Naive thymus-derived CD4-positive, alpha-beta T cell (primary cell): ENCODE results near the gene TIMELESS. TPM values are rescaled to one million over a fixed set of nuclear protein-coding genes. Genes with fewer than 3 reads are reported as not detected.

ENCODE experiments used
- ATAC-seq: fragments of 150-1000 bp; cut with Tn5 transposase; 2 replicates; pipeline ENCODE4 v1.10.0; 2021; ENCODE audit warnings: mild to moderate bottlenecking, moderate library complexity
- CTCF ChIA-PET: fragments of 350-600 bp; sonication (Branson Sonifier 250); formaldehyde crosslinking; loops from one replicate; lab custom pipeline; 2021; ENCODE audit warnings: antibody characterized with exemption; lab: Charles Lee
- POLR2A ChIA-PET: fragments of 350-600 bp; sonication (Branson Sonifier 250); formaldehyde crosslinking; loops from one replicate; lab custom pipeline; 2021; ENCODE audit warnings: antibody characterized with exemption, inconsistent platforms; lab: Charles Lee
- DNase-seq, 9 donors: peaks; one replicate each; pipeline versions ENCODE4 v3.0.0 to v3.0.0-alpha.2; 2020 to 2022; ENCODE audit warnings: mixed read lengths in 1 of 9
- H3K27ac ChIP-seq: one replicate; pipeline ENCODE4 v1.7.0; 2013; ENCODE audit warnings: mild to moderate bottlenecking, low read depth, low read length, moderate library complexity
- H3K27me3 ChIP-seq, 2 donors: one replicate each; pipeline ENCODE4 v1.7.0; 2013; ENCODE audit warnings: low read length in 2 of 2, mild to moderate bottlenecking in 2 of 2, moderate library complexity in 2 of 2; ENCODE audit not compliant: control insufficient read depth in 2 of 2, insufficient read depth in 2 of 2
- H3K36me3 ChIP-seq, 3 experiments: 1 replicate in 2 of 3; 2 replicates in 1 of 3; pipeline ENCODE4 v1.7.0; 2013; ENCODE audit warnings: low read length in 3 of 3, mild to moderate bottlenecking in 3 of 3, moderate library complexity in 1 of 3; ENCODE audit not compliant: insufficient read depth in 3 of 3, control insufficient read depth in 2 of 3
- H3K4me1 ChIP-seq, 2 donors: one replicate each; pipeline ENCODE4 v1.7.0; 2013; ENCODE audit warnings: low read length in 2 of 2, mild to moderate bottlenecking in 2 of 2, moderate library complexity in 1 of 2; ENCODE audit not compliant: control insufficient read depth in 2 of 2, insufficient read depth in 2 of 2
- H3K4me3 ChIP-seq: 2 replicates; pipeline ENCODE4 v1.7.0; 2013; ENCODE audit warnings: mild to moderate bottlenecking, low read length
- H3K9me3 ChIP-seq, 3 experiments: 1 replicate in 2 of 3; 2 replicates in 1 of 3; pipeline ENCODE4 v1.7.0; 2013; ENCODE audit warnings: low read length in 3 of 3; ENCODE audit not compliant: control insufficient read depth in 2 of 3
- H3K27ac Mint-ChIP-seq, 9 donors: one replicate each; pipeline ENCODE4 v1.8.0; 2020 to 2022; ENCODE audit warnings: mixed read lengths in 9 of 9, mild to moderate bottlenecking in 8 of 9, moderate library complexity in 5 of 9, inconsistent platforms in 2 of 9
- H3K27me3 Mint-ChIP-seq, 5 donors: one replicate each; pipeline ENCODE4 v1.8.0; 2021 to 2022; ENCODE audit warnings: mixed read lengths in 5 of 5, mild to moderate bottlenecking in 1 of 5
- H3K36me3 Mint-ChIP-seq, 5 donors: one replicate each; pipeline ENCODE4 v1.8.0; 2020 to 2022; ENCODE audit warnings: mixed read lengths in 5 of 5, mild to moderate bottlenecking in 3 of 5, inconsistent platforms in 1 of 5
- H3K4me1 Mint-ChIP-seq, 7 donors: one replicate each; pipeline ENCODE4 v1.8.0; 2020 to 2022; ENCODE audit warnings: mixed read lengths in 7 of 7, mild to moderate bottlenecking in 3 of 7, inconsistent platforms in 1 of 7
- H3K4me3 Mint-ChIP-seq, 10 donors: one replicate each; pipeline ENCODE4 v1.8.0; 2020 to 2022; ENCODE audit warnings: mild to moderate bottlenecking in 10 of 10, mixed read lengths in 10 of 10, moderate library complexity in 6 of 10, inconsistent platforms in 2 of 10
- H3K9me3 Mint-ChIP-seq, 11 donors: one replicate each; pipeline ENCODE4 v1.8.0; 2020 to 2022; ENCODE audit warnings: mixed read lengths in 11 of 11, mild to moderate bottlenecking in 4 of 11, inconsistent platforms in 1 of 11, moderate library complexity in 1 of 11
- intact Hi-C, 2 donors: fragments of 100-400 bp; cut with micrococcal nuclease; formaldehyde crosslinking; loops; one replicate each; pipeline ENCODE4 v1.15.1; 2023
- polyA plus RNA-seq, 2 donors: library from polyadenylated mRNA; unstranded; fragments of 300-500 nt; fragmentation: Illumina TruSeq; gene quantifications; one replicate each; pipeline ENCODE4 v1.2.3, GENCODE V29; 2021
- total RNA-seq, 6 experiments: library from RNA in 5 of 6; stranded (reverse) in 5 of 6; gene quantifications; 1 replicate in 5 of 6; 2 replicates in 1 of 6; pipeline ENCODE4 v1.2.3 and lab custom pipeline; 2021 to 2026

Gene TIMELESS
- total and polyA plus RNA-seq, 7 experiments from 2014 or later = 2.7 to 42.3 (median 4.6) TPM

- DNase-seq (peak in 1 of 9 donors; percentile 32), ATAC-seq (no peak)
- H3K4me1 ChIP-seq = peaks cover 12 to 17% of the 10 kb centered on the region in 2 donors
- H3K36me3 Mint-ChIP-seq = peaks cover 0 to 9% (median 0%) of the 10 kb centered on the region in 5 donors
- H3K9me3 ChIP-seq = no peaks in the 10 kb centered on the region
- no peaks in the 10 kb centered on the region for H3K9me3 Mint-ChIP-seq
- H3K4me1 Mint-ChIP-seq = peaks cover 6 to 49% (median 23%) of the 10 kb centered on the region in 7 donors
- CTCF ChIA-PET = interaction anchor here (1.0 to 2.2 kb wide), 4 partner anchors 153 to 351 kb away, joined by 3 to 6 read pairs (median 4); partner anchors contain the start of genes CNPY2, RNF41 and ZC3H10
- H3K4me3 ChIP-seq = peak overlapping the region; percentile 99
- POLR2A ChIA-PET = interaction anchor here (0.9 to 3.3 kb wide), 18 partner anchors 8 to 642 kb away, joined by 3 to 16 read pairs (median 4); partner anchors contain the start of genes CNPY2, IL23A, RNF41 and RPL41
- H3K4me3 Mint-ChIP-seq = peak overlapping the region; percentile 90 to 99 (median 97)
- intact Hi-C loops = loop anchor here in 1 of 2 donors (2.0 to 5.0 kb wide), 2 partner anchors 20 to 218 kb away; partner anchors contain the start of genes GLS2 and PTGES3
- H3K27ac ChIP-seq = peak overlapping the region; percentile 87
- no peaks in the 10 kb centered on the region for H3K27me3 ChIP-seq
- peak overlapping the region; percentile 92 to 99 (median 98) for H3K27ac Mint-ChIP-seq
- no peaks in the 10 kb centered on the region for H3K27me3 Mint-ChIP-seq
- peaks cover 0 to 12% (median 0%) of the 10 kb centered on the region in 3 experiments for H3K36me3 ChIP-seq
These were observed 20.0 kb upstream of the TIMELESS start for GRCh38 chr12:56469007-56469930.

GRCh38 chr12:56468216-56469006, 19.2 kb upstream of the TIMELESS start, which contains the start of gene SPRYD4:
TSS of gene SPRYD4 (plus strand) at chr12:56468578. CDS start at chr12:56468592, 14 bp downstream.
- H3K36me3 Mint-ChIP-seq = peaks cover 0 to 9% (median 0%) of the 10 kb centered on the region in 5 donors
- peak within 1 kb of the TSS; percentile 90 to 99 (median 97) for H3K4me3 Mint-ChIP-seq
- H3K4me1 ChIP-seq = peaks cover 12 to 20% of the 10 kb centered on the region in 2 donors
- no peaks in the 10 kb centered on the region for H3K27me3 Mint-ChIP-seq
- peaks cover 6 to 51% (median 26%) of the 10 kb centered on the region in 7 donors for H3K4me1 Mint-ChIP-seq
- peak within 1 kb of the TSS; percentile 92 to 99 (median 98) for H3K27ac Mint-ChIP-seq
- peaks cover 0 to 10% (median 0%) of the 10 kb centered on the region in 3 experiments for H3K36me3 ChIP-seq
- peak within 1 kb of the TSS; percentile 87 for H3K27ac ChIP-seq
- intact Hi-C loops = loop anchor here (1.0 to 5.0 kb wide), 17 partner anchors 19 to 1304 kb away; partner anchors contain the start of genes GLS2 (in 2 of the 2), PTGES3 (in 2 of the 2), STAT2 (in 2 of the 2) and TIMELESS (in 2 of the 2)
- CTCF ChIA-PET = interaction anchor here (1.1 to 2.2 kb wide), 3 partner anchors 153 to 350 kb away, joined by 3 to 6 read pairs (median 5); partner anchors contain the start of genes CNPY2, RNF41 and ZC3H10
- POLR2A ChIA-PET = interaction anchor here (0.7 to 3.3 kb wide), 17 partner anchors 9 to 643 kb away, joined by 3 to 16 read pairs (median 4); partner anchors contain the start of genes ANKRD52, BAZ2A, IL23A and PAN2
- ATAC-seq (peak; percentile 99), DNase-seq (peak; percentile 89 to 97 (median 96))
- no peaks in the 10 kb centered on the region for H3K9me3 Mint-ChIP-seq
- H3K27me3 ChIP-seq = no peaks in the 10 kb centered on the region
- H3K4me3 ChIP-seq = peak within 1 kb of the TSS; percentile 99
- H3K9me3 ChIP-seq = no peaks in the 10 kb centered on the region

- no peak overlapping the region for H3K27ac ChIP-seq
- no peaks in the 10 kb centered on the region for H3K9me3 Mint-ChIP-seq
- no peak overlapping the region for H3K4me3 ChIP-seq
- no peaks in the 10 kb centered on the region for H3K27me3 ChIP-seq
- no peak overlapping the region for H3K4me3 Mint-ChIP-seq
- H3K4me1 ChIP-seq = peaks cover 0 to 6% of the 10 kb centered on the region in 2 donors
- peaks cover 0 to 14% (median 7%) of the 10 kb centered on the region in 7 donors for H3K4me1 Mint-ChIP-seq
- DNase-seq (no peak), ATAC-seq (no peak)
- H3K9me3 ChIP-seq = no peaks in the 10 kb centered on the region
- H3K36me3 ChIP-seq = no peaks in the 10 kb centered on the region
- H3K36me3 Mint-ChIP-seq = no peaks in the 10 kb centered on the region
- ChIA-PET POLR2A (interaction anchor here (0.6 to 2.9 kb wide), 5 partner anchors 13 to 344 kb away, joined by 4 to 18 read pairs (median 11); partner anchors contain the start of genes CNPY2, SMARCC2, TIMELESS and ZC3H10), CTCF (interaction anchor here (1.1 to 4.0 kb wide), 6 partner anchors 13 to 343 kb away, joined by 4 to 22 read pairs (median 18); partner anchors contain the start of genes SMARCC2, STAT2 and TIMELESS)
- intact Hi-C loops = loop anchor here in 1 of 2 donors (5.0 kb wide), 1 partner anchor 255 kb away; no protein-coding TSS in a partner anchor
- H3K27ac Mint-ChIP-seq = no peak overlapping the region
- no peaks in the 10 kb centered on the region for H3K27me3 Mint-ChIP-seq
These were observed 13.3 kb upstream of the TIMELESS start for GRCh38 chr12:56462565-56462964.

- no peak overlapping the region for H3K27ac ChIP-seq
- no peak for DNase-seq
- H3K27me3 Mint-ChIP-seq = no peaks in the 10 kb centered on the region
- no peak for ATAC-seq
- intact Hi-C loops = loop anchor here in 1 of 2 donors (5.0 kb wide), 1 partner anchor 254 kb away; no protein-coding TSS in a partner anchor
- peaks cover 0 to 10% (median 5%) of the 10 kb centered on the region in 7 donors for H3K4me1 Mint-ChIP-seq
- no peaks in the 10 kb centered on the region for H3K9me3 ChIP-seq
- H3K36me3 ChIP-seq = no peaks in the 10 kb centered on the region
- H3K36me3 Mint-ChIP-seq = no peaks in the 10 kb centered on the region
- no peak overlapping the region for H3K4me3 ChIP-seq
- peaks cover 0 to 6% of the 10 kb centered on the region in 2 donors for H3K4me1 ChIP-seq
- ChIA-PET CTCF (interaction anchor here (0.6 to 4.0 kb wide), 6 partner anchors 12 to 271 kb away, joined by 3 to 22 read pairs (median 4); partner anchors contain the start of genes RNF41, SMARCC2, STAT2 and TIMELESS), POLR2A (interaction anchor here (0.6 to 1.5 kb wide), 5 partner anchors 102 to 264 kb away, joined by 3 to 4 read pairs (median 4); partner anchors contain the start of genes IL23A and STAT2)
- H3K27ac Mint-ChIP-seq = no peak overlapping the region
- H3K4me3 Mint-ChIP-seq = no peak overlapping the region
- no peaks in the 10 kb centered on the region for H3K27me3 ChIP-seq
- H3K9me3 Mint-ChIP-seq = no peaks in the 10 kb centered on the region
These were observed 12.3 kb upstream of the TIMELESS start for GRCh38 chr12:56461235-56462159.

- Histone ChIP-seq H3K4me1 (no peaks in the 10 kb centered on the region), H3K4me3 (no peak overlapping the region), H3K27me3 (no peaks in the 10 kb centered on the region), H3K9me3 (no peaks in the 10 kb centered on the region), H3K36me3 (no peaks in the 10 kb centered on the region), H3K27ac (no peak overlapping the region)
- no peaks in the 10 kb centered on the region for H3K27me3 Mint-ChIP-seq
- ChIA-PET POLR2A (no interaction called here), CTCF (no interaction called here)
- no peak overlapping the region for H3K4me3 Mint-ChIP-seq
- intact Hi-C loops = no loop called here
- no peaks in the 10 kb centered on the region for H3K4me1 Mint-ChIP-seq
- no peaks in the 10 kb centered on the region for H3K9me3 Mint-ChIP-seq
- DNase-seq = no peak
- no peak overlapping the region for H3K27ac Mint-ChIP-seq
- no peak for ATAC-seq
- no peaks in the 10 kb centered on the region for H3K36me3 Mint-ChIP-seq
These were observed 8.6 kb upstream of the TIMELESS start for GRCh38 chr12:56457817-56458216.
